ENCODE results near the gene CFTR.
A peak's percentile ranks its signal among the peaks of the same experiment; 100 is the strongest.
"Not testable (repeated sequence)": the region's sequence is repeated elsewhere in the genome, so short reads cannot be mapped to it uniquely, and the experiment has no call there.

CFTR gene

GRCh38 chr7:117479225-117480054, at the start of gene CFTR:
Gene CFTR, plus strand, starts transcription at chr7:117480025. Its CDS starts 70 bp downstream, at chr7:117480095.
- DNase-seq = no peak

GRCh38 chr7:117435475-117436043, 44.3 kb upstream of the CFTR start:
- no peak for DNase-seq

- DNase-seq = no peak
Measured at GRCh38 chr7:117444646-117445045, 35.2 kb upstream of the CFTR start.

GRCh38 chr7:117445206-117445605, 34.6 kb upstream of the CFTR start:
- DNase-seq = no peak

- no peak for DNase-seq
Measured at GRCh38 chr7:117446220-117446815, 33.5 kb upstream of the CFTR start.

- no peak for DNase-seq
Measured at GRCh38 chr7:117448655-117449054, 31.2 kb upstream of the CFTR start.

- DNase-seq = peak; percentile 57
Measured at GRCh38 chr7:117458977-117459583, 20.7 kb upstream of the CFTR start.

GRCh38 chr7:117459735-117460134, 20.1 kb upstream of the CFTR start:
- no peak for DNase-seq

GRCh38 chr7:117460815-117461214, 19.0 kb upstream of the CFTR start:
- not testable (repeated sequence) for DNase-seq

- DNase-seq = no peak
Measured at GRCh38 chr7:117468174-117468573, 11.7 kb upstream of the CFTR start.

- no peak for DNase-seq
Measured at GRCh38 chr7:117470777-117471176, 9.0 kb upstream of the CFTR start.

- DNase-seq = no peak
Measured at GRCh38 chr7:117472335-117472734, 7.5 kb upstream of the CFTR start.

GRCh38 chr7:117476557-117477215, 3.1 kb upstream of the CFTR start:
- DNase-seq = no peak

- no peak for DNase-seq
Measured at GRCh38 chr7:117478836-117479224, 995 bp upstream of the CFTR start.

- DNase-seq = no peak
Measured at GRCh38 chr7:117480055-117480362, 184 bp downstream of the CFTR start.

GRCh38 chr7:117480978-117481377, 1.2 kb downstream of the CFTR start:
- DNase-seq = no peak

- DNase-seq = no peak
Measured at GRCh38 chr7:117485118-117485620, 5.3 kb downstream of the CFTR start.

GRCh38 chr7:117489016-117489415, 9.2 kb downstream of the CFTR start:
- DNase-seq = no peak

- no peak for DNase-seq
Measured at GRCh38 chr7:117489430-117489829, 9.6 kb downstream of the CFTR start.

GRCh38 chr7:117489911-117490310, 10.1 kb downstream of the CFTR start:
- DNase-seq = no peak

GRCh38 chr7:117492649-117493048, 12.8 kb downstream of the CFTR start:
- peak; percentile 14 for DNase-seq

GRCh38 chr7:117493460-117493859, 13.6 kb downstream of the CFTR start:
- DNase-seq = no peak

- DNase-seq = no peak
Measured at GRCh38 chr7:117495308-117495707, 15.5 kb downstream of the CFTR start.

Measured in OCI-M1 (cell line).